SKM-1 treated with dmso at 0.1 percent for 144 hours (cell line): Measurements from ENCODE around the gene COLEC12.
A peak's percentile ranks its signal among the peaks of the same experiment; 100 is the strongest.

Experiments used
- DNase-seq: peaks from one replicate; lab custom pipeline; 2025; ENCODE audit not compliant: unreplicated experiment; lab: John Stamatoyannopoulos, UW

Gene COLEC12

DNA sequence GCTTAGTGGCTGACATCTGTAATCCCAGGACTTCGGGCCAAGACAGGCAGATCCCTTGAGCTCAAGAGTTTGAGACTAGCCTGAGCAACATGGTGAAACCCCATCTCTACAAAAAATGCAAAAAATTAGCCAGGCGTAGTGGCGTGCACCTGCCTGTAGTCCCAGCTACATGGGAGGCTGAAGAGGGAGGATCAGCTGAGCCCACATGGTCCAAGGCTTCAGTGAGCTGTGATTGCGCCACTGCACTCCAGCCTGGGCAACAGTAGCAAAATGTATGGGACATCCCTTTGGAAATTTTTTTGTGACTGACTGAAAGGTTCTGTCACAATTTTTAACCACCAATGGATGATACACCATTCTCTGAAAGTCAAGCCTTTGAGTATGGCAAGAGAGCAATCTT, 6.3 kb upstream of the COLEC12 start:
- no peak for DNase-seq

DNA sequence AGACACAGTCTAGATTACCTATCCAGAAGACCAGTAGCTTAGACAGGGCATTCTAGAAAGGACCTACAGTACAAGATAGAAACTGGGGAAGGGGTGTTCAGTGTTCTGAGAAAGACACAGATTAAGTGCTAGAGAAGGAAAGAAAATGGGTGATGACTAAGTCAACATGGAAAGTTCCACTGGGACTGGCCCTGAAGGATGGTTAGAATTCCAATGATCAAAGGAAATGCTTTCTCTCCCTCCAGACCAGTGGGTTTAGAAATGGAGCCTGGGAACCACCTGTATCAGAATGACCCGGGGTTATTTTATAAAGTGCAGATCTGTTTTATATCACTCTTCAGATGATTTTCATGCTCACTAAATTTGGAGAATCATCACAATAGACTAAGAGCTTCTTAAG, 5.8 kb upstream of the COLEC12 start:
- no peak for DNase-seq

DNA sequence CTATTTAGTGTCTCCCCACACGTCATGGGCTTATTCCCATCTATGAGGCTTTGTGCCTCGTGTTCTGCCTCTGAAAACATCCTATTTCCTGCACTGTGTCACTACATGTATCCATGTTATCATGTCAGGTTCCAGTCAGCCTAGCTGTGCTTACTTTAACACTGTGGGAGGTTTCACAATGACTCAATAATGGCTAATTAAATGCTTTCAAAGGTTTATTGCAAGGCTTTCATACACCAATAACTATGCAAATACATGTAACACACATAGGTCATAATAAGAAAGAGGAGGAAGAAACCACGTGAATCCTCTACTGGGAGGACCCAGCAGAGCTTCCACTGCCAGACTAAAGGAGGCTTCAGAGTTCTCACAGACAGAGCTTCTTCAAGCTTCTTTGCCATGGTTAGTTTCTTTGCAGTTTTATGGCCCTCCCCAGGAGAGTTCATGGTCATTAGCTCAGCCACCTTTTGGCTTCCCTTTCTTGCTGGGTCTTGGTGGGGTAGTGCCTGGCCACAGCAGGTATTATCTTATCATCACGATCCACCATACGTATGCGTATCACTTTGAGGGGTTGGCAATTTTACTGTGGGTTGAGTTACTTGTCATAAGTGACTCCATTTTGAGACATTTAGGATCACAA, 5.1 kb upstream of the COLEC12 start:
- DNase-seq = no peak

DNA sequence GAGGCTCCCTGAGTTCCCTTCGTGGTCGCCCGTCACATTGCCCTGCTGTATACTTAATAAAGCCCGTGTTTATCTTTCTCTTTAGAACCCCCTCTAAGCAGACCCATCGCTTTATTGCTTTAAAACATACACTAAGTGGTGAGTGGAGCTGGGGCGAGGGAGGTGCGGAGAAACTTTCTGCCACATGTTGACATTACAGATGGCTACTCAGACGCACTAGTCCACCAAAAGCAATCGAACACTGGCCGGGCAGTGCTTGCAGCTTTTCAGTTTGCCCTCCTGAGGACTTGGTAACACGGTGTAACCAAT, 859 bp upstream of the COLEC12 start:
- no peak for DNase-seq

DNA sequence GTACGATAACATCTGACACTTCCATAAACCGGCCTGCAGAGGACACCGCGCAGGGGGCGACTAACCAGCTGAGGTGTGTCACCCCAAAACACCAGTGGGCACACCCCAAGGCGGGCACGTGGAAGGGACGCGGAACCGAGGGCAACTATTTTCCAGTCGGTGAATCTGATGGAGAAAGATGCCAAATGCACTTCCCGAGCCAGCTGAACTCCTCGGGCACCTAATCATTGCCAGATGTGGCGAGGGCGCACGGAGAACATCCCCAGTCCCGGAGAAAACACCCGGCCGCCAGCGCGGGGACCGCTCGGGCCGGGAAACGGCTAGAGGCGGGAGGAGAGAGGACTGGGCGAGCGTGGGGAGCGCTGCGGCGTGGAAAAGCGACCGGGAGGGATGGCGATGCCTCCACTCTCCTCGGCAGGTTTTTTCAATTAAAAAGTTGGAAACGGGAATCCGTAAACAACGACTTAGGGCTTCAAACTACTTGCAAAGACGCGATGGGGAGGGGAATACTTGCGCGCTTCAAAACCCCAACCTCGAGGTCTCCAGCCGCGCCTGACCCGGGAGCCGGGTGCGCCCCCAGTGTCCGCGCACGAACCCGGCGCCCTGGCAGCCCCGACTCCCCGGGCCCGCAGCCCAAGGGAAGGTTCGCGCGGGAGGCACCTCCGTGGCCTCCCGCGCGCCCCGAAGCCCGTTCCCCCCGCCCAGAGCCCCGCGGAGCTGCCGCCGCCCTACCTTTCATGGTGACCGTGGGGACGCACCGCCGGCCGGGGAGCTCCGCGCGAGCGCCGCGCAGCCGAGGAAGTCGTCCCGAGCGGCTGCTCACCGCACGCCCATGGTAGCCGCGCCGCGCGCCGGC, 497 bp downstream of the COLEC12 start:
- no peak for DNase-seq

DNA sequence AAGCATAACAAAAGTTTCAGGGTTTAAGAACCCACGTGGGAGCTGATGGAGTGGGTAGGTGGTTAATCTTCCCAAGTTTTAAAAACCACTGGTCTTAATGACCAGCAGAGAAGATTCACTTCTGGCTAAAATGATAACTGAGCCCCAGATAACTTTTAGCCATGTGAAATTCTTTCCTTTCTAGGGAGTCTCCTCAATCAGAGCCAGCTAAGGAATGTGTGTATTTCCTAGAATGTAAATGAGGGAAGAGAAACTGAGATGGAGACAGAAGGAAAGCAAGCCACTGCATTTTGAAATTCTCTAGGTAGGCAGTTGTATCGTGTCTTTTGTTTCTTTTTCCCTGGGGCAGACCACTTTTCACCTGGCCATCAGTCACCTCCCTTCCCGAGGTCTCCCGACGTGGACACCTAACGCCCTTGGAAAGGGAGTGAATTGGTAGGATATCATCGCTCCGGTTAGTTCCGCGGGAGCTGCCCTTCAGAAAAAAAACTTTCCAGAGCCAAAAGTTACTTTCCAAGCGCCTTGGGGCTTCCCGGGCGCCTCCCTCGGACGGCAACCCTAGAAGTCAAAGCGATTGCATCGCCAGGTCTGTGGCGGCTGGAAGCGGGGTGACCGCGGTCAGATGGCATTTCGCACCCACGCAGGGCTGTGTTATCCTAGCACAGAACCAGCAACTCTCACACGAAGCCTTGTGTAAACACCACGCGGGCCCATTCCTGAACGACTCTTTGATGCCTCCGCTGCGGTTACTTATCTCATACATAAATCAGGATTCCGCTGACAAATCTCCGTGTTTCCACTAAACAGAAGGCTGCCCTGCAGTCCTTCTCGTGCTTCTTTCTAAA, 1.3 kb downstream of the COLEC12 start:
- DNase-seq = no peak

DNA sequence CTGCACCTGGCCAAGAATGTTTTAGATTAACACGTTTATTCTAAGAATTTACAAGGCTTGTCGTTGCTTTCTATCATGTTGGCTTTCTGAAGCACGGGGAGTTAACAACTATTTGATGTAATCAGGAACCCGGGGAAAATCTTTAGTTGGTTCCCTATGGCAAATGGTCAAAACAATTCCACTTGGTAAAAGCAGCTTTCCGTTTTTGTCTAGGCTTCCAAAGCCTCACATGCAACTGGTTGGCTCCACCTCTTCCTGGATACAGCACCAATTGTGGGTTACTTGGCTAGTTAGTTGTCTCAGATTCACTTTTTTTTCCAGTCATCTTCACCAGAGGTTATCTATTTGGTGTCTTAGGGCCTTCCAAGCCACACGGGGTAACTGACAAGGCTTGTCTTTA, 2.8 kb downstream of the COLEC12 start:
- no peak for DNase-seq

DNA sequence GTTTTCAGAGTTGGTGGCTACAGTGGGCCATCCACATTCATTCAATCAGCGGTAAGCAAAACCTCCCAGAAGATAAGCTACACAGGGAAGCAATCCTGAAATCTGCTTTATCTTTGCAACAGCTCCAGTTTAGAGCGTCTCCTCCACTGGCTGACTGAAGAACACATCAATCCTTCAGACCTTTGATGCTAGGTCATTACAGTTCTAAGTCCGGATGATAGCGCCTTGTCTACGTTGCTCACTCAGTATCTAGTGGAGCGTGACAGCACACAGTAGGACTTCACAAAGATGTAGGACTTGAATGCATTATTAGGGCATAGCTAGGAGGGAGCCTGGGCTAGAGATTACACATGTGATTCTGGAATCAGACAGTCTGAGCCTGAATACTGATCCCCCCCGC, 5.0 kb downstream of the COLEC12 start:
- no peak for DNase-seq

DNA sequence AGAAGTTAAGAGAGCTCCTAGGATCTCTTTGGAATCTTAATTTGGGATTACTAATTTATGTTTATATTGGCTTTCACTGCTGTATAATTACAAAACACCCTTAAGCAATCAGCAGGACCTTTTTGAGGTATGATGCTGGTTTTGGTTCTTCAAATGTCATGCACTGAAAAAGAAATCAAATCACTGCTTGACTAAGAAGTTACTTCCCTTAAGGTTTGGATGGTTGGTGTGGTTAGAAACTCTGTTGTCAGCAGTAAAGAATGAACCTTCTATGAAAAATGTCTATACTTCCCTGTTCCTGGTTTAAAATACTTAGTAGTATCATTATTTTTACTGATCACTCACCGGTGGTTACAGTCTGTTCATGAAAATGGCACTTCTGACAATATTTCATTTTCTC, 5.5 kb downstream of the COLEC12 start:
- no peak for DNase-seq

DNA sequence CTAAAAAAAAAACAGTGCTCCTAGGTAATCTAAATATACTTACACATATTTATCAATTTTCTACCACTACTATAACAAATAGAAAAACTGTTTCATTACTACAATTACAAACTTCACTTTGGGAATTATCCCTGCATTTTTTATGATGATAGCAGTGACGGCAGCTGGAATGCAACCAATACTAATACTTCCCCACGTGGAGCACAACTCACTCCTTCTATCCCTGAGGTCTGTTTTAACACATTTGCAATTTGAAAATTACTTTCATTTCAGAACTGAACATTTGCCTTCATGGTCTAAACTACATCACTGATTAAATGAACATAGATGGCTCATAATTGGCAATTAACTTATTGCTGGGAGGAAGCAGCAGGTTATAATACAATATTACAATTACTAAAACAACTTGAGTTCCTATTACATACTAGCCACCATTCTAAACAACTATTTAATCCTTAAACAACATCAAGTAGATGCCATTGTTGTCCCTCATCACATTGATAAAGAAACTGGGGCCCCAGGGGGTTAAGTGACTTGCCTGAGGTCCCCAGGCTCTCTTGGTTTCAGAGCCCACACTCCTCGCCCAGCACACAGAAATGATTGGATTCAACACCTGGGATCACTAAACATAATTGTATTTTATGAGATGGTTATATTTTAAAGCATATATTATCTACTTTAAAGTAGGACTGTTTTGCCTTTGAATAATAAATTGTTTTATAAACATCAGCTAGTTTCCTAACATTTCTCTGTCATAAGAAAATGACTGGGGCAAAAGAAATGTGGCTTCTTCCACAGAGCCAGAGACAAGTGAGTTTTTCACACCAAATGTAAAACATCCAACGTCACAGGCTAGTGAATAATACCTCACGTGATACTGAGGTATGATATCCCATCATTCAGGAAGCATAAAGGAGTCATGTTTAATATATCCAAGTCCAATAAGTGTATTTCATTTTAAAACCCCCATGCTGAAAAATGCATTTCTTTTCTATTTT, 6.2 kb downstream of the COLEC12 start:
- no peak for DNase-seq

DNA sequence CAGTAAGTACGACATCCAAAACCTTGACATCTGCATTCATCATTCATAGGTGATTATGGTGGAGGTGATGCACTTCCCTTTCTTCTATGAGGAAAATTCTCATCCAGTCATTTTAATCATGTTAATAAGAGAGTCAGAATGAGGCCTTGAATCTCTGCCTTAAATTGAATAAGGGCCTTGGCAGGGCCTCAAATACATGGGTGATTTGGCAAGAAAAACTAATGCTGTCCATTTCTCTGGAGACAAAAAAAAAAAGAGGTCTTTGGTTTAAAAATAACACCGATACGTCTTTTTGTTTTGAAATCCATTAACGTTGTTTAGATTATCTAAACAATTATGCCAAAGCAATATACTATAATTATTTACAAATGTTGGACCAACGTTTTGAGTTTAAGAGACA, 8.1 kb downstream of the COLEC12 start:
- no peak for DNase-seq

DNA sequence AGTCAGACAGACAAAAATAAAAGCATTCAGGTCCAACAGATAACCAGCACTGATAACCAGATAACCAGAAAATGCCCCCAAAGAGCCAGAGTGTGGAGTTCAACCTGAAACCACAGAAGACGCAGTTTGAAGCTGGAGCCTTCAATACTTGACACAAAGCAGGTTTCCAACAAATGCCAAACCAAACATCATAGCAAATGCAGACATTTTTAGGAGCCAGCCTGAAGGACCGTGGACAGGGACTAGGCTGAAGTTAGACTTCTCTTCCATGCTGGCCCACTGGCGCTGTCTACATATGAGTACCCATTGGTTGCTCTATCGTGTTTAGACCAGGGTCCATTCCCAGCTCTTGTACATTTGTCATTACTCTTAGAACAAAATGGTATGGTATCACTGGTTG, 9.9 kb downstream of the COLEC12 start:
- DNase-seq = no peak

DNA sequence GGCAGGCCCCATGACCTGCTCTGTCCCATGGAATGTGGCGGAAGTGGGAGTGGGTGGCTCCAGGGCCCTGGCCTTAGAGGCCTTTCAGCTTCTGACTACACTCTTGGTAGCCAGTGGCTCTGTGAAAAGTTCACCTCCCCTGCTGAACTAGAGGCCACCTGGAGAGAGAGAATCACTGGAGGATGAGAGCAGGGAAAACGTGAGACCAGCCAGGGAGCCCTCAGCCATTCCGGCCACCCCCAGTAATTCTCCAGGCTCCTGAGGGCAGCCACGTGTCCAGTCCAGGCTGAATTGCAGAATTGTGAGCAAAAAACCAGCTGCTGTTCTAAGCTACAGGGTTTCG, 10.5 kb downstream of the COLEC12 start:
- no peak for DNase-seq

DNA sequence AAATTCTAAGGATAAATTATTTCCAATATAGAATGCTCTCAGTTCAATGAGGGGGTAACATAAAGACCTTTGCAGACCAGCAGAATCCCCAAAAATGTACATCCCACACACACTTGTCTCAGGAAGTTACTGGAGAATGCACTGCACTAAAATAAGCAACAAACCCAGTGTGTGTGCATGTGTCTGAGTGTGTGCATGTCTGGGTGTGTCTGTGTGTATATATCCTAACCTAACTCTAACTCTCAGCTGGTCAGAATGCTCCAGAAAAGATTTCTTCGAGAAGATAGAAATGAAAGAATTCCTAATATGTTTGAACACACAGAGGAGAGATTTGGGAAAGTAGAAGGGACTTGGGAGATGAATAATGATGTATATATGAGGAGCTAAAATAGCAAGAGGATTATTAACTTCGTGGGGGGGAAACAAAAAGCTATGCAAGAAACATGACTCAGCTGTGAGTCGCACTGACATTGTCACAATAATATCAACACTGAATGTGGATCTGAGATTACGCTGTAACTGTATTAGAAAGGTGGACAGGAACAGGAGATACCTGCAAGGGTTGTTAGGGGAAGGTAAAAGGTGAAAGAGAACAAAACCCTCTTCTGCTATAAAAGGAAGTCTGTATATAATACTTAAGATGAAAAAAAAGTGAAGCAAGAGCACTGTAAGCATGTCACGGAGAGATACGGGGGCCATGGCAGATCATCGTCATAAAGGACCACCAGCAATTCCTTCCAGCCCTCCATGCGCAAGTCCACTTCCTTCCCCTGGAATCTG, 11.1 kb downstream of the COLEC12 start:
- no peak for DNase-seq

DNA sequence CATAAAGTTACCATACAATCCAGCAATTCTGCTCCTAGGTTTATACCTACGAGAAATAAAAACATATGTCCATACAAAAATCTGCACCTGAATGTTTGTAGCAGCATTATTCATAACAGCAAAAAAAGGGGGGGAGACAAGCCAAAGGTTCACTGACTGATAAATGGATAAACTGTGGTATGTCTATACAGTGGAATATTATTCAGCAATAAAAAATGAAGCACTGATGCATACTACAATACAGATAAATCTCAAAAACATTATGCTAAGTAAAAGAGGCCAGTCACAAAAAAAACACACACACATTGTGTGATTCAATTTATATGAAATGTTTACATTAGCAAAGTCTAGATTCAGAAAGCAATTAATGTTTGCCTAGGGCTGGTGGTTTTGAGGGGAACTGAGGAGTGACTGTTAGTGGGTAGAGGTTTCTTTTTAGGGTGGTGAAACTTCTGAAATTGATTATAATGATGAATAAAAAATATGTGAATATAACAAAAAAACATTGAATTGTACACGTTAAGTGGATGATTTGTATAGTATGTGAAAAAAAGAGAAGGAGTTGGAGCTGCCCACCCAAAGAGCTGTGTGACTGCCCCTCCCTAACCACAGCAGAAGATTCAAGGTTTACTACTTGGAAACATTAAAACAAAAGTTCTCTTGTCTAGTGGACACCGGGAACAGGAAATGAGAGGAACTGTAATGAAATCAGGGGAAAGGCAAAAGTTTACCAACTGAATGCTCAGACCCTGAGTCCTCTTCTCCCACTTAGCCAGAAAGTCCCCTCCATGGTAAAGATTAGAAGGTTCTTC, 13.4 kb downstream of the COLEC12 start:
- DNase-seq = no peak

DNA sequence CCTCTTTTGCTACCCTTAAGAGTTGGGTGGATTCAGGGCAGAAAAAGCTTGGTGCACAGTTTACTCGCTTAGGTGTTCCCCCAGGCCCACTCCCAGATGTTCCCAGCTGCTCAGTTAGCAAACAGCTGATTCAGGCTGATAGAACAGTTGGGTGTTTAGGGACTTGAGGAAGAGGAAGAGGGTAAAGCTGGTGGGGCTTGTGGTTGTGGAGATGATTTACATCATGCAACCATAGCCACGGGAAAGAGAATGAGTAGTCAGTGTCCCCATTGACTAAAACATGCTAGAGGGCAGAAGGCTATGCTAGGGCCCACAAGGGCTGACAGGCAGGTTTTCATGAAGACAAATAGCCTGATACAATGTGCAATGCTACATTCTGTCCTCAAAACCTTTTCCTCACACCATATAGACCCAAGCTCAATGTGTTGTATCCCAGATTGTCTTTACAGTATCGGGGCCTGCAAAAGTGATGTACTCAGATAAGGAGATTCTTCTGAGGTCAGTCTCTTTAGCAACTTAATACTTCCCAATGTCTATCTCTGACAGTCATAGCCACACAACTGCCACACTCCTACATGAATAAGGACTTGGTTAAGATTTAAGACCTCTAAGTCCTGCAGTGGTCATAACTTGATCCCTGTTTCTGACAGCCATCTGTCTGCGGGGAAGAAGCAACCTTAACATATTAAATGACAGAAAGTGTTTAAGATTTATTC, 15.6 kb downstream of the COLEC12 start:
- peak; percentile 88 for DNase-seq

DNA sequence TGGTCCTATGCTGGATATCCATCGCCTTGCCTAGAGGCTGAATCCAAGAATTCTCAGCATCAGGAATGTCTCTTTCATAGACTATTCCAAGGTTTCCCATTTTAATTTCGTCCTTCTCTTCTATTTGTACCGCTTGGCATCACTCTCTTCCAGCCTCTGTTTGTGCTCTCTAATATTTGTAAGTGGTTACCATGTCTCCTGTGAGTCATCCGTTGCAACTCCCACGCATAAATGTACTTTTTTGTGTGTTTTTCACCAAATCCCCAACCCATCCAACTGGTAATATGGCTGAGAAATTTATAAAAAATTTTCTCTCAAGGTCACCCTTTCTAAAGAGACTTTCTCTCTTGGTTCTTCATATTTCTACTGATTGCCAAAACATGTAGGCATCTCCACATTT, 21.8 kb downstream of the COLEC12 start:
- DNase-seq = no peak

DNA sequence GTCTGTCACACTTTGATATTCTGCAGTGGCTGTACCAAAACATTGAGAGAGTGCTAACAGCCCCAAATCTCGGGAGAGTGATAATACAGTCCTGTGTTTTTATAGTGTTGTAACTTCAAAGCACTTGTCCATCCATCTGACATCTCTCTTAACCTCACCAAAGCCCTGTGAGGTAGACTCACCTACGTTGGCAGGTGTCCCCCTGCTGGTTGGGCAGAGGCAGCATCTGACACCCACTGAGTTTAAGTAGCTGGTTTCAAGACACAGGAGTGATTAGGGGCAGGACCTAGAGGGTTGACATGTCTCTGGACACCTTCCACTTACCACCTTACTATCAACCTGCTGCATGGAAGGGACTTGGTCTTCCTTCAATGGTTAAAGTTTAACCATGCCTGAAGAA, 22.9 kb downstream of the COLEC12 start:
- no peak for DNase-seq

DNA sequence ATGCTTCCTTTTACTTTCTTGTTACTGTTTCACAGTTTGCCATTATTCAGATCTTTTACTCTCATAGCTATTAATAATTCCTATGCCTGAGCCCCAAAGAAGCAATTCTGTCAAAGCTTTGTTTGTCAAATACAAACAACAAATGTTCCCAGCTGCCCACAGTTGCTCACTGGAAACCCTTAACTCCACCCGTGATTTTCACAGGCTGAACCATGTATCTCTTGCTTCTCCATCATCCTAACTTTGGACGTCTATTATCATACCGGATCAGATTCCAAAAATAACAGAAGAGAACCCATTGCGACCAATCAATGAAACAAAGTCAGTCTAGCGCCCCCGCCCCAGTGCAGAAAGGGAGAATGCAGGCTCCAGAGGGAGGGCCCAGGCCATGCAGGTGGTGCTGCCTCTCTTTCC, 24.2 kb downstream of the COLEC12 start:
- no peak for DNase-seq
